Stimulated activated CD4-positive, alpha-beta T cell treated with anti-CD3 and anti-CD28 coated beads, Interleukin-12 subunit alpha, Interleukin-12 subunit beta, amount 100 ng/mL, for 4 hours (primary cell): ENCODE data around the gene TMEM86A.
A peak's percentile ranks its signal among the peaks of the same experiment; 100 is the strongest.

Source experiments
- DNase-seq: peaks from one replicate; pipeline ENCODE4 v3.0.0-alpha.2; 2020

The TMEM86A gene

GRCh38 chr11:18727479-18728236 lies 29.1 kb downstream of the TMEM86A start:
- DNase-seq = peak; percentile 43

GRCh38 chr11:18728658-18729057 lies 30.1 kb downstream of the TMEM86A start:
- DNase-seq = no peak

GRCh38 chr11:18729426-18729825 lies 30.8 kb downstream of the TMEM86A start:
- no peak for DNase-seq

- DNase-seq = no peak
These were observed 31.4 kb downstream of the TMEM86A start for GRCh38 chr11:18730020-18730419.

DNA sequence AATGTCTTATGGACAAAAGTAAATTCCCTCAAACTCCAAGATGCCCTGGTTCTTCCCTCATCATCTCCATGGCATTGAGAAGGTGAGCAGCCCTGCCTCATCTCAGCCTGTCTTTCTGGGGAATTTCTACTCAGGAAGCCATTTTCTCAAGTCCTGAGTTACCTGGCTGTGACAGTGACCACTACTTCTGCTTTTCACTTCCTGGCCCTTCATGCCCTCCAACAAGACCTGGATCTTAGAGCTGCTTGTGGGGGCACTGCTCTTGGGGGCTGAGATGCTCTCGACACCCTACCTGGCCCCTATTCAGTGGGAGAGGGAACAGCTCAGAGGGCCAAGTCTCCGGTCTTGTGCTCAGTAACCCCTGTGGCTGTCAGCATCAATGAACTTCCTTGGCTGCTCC lies 32.9 kb downstream of the TMEM86A start:
- no peak for DNase-seq

GRCh38 chr11:18731949-18732821 lies 33.6 kb downstream of the TMEM86A start:
- peak; percentile 62 for DNase-seq

DNA sequence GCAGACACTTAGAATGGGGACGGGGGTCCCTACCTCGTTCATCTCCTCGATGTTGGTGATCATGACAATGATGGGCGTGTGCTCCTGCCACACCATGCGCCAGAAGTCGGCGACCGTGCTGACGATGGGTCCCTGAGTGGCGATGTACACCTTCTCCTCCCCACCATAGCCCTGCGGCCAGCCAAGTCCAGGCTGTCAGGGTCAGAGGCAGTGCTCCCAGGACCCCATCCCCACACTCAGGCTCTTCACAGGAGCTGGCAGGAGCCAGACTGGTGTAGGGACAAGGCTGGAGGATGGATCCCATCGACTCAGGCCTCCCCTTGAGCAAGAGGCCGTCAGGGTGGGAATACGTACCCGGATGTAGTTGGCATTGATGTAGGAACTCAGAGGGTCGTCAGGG lies 34.6 kb downstream of the TMEM86A start:
- no peak for DNase-seq

- no peak for DNase-seq
These were observed 38.1 kb downstream of the TMEM86A start for GRCh38 chr11:18736590-18737148.

DNA sequence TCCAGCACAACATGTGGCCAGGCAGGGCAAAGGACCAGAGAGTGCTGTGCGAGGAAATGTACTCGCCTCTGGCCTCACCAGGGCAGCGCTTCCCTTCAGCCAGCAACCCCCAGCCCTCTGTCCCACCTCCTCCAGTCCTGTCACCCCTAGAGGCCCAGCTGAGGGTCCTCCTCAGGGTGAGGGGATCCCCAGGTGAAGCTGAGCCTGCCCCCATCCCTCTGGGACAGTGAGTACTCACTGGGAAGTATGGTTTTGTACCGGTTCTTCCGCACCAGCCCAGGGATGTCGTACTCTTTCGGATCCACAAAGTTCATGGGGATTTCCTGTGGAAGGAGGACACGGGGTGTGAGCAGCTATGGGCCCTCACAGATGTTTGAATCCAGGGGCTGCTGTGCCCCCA lies 39.1 kb downstream of the TMEM86A start:
- no peak for DNase-seq

DNA sequence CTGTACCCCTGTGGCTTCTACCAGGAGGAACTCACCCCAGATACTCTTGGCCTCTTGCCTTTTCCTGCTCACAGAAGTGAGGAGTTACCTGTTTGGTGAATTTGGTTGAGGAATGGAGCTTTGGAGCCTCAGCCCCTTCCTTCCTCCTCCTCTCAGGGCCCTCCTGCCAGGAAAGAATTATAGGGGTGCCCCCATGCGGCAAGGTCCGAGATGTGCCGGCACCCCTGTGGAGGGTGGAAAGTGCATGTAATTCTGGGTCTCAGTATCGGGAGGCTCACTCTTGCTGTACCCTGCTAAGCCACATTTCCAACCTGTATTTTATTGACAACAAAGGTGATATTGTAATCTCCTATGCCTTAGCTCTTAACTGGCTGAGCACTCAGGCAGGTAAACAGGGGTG lies 41.1 kb downstream of the TMEM86A start:
- DNase-seq = no peak

GRCh38 chr11:18741783-18742182 lies 43.2 kb downstream of the TMEM86A start:
- DNase-seq = no peak

- DNase-seq = no peak
These were observed 44.8 kb downstream of the TMEM86A start for GRCh38 chr11:18743365-18743764.

- DNase-seq = no peak
These were observed 45.4 kb downstream of the TMEM86A start for GRCh38 chr11:18743900-18744514.

DNA sequence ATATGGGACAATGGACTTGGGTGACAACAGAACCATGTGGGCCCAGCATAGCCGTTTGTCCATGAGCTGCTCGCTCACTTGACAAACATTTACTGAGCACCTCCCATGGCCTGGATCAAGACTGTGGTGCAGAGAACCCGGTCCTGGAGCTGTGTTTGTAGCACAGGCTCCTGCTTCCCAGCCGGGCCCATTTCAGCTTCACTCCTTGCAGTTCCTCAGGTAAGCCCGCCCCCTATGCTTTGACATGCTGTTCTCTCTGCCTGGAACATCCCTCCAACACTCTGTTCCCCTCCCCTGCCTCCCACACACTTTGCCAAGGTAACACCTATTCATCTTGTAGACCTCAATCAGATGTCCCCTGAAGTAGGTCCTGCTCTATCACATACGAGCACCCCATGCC lies 46.7 kb downstream of the TMEM86A start:
- DNase-seq = no peak

DNA sequence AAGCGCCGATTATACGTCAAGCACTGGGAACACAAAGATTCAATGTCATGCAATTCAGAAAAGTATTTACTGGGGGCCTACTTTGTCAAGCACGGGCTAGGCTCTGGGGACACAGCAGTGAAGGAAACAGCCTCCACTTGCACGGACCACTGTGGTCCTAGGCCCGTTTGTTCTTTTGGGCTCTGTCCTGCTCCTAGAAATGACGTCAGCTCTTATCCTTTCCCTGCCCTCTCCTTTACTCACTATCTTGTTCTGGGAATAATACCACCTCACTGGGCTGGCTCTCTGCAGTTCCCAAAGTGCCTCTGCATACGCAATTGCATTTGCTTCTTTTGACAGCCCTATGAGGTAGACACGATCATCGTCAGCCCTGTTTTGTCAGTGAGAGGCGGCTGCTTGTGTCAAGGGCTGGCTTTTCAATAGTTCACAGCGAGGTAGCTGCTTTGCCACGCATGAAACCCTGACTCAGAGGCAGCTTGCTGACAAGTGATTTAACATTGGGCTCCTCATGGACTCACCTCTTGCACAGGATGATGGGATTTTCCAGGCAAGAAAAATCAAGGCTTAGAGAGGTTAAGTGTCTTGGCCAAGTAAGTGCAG lies 50.3 kb downstream of the TMEM86A start:
- no peak for DNase-seq

DNA sequence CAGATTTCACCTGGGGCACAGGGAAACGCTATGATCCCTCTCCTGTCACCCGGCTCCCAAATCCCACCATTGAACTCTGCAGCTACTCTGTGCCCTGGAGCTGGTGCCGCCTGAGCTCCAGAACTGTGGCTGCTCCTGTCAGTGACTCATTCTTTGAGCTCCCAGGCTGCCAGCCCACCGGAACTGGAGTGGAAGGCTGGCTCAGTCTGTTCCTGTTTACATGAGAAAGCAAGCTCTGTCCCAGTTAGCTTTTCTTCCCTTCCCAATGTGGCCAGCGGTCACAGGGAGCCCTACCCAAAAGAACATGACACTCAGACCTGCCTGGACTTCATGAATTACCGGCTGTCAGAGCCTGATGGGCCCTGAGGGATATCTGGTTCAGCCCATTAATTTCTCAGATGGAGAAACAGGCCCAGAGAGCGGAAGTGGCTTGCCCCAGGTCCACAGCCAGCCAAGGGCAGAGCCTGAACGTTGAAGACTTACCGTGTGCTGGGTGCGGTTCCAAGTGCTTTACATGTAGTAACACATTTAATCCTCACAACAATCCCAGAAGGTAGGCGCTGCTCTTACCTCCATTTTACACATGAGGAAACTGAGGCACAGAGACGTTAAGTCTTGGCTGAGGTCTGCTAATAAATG lies 51.2 kb downstream of the TMEM86A start:
- no peak for DNase-seq

GRCh38 chr11:18750944-18751343 lies 52.4 kb downstream of the TMEM86A start:
- no peak for DNase-seq

GRCh38 chr11:18752502-18752901 lies 53.9 kb downstream of the TMEM86A start:
- DNase-seq = no peak

DNA sequence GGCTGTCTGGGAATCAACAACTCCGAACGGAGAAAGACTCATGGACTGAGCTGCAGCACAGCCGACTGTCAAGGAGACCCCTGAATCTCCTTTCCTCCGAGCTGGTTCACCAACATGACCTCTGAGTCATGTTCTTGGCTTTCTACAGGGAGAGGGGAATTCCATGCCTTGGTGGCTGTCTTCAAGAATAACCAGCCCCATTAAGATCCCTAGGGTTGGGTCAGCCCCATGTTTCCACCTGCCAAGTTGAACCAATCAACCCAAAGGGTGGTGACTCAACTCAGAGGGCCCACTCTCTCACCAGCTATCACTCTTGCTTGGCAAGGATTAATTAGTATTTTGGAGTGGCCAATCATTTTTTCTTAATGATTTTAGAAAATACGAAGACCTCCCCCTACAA lies 55.7 kb downstream of the TMEM86A start:
- DNase-seq = no peak
